A549 (cell line): ENCODE measurements around the gene UVRAG. TPM values are rescaled to one million over a fixed set of nuclear protein-coding genes. Genes with fewer than 3 reads are reported as not detected.

Experiments used
- ATAC-seq, 2 experiments: fragments of 200-7000 bp in 1 of 2; fragments of >200 bp in 1 of 2; cut with Nextera tagmentation in 1 of 2; cut with Tn5 transposase in 1 of 2; 3 replicates each; pipeline versions ENCODE4 v1.8.0 to v1.9.1; 2018 to 2020; ENCODE audit warnings: mild to moderate bottlenecking in 1 of 2, moderate library complexity in 1 of 2
- CTCF ChIA-PET: fragments of 300-600 bp; sonication (Branson Sonifier 250); formaldehyde crosslinking; extraction: SDS; loops from one replicate; lab custom pipeline; 2021; ENCODE audit warnings: antibody characterized with exemption, inconsistent platforms; lab: Yijun Ruan, JAX
- POLR2A ChIA-PET: fragments of 350-600 bp; formaldehyde crosslinking; extraction: SDS; loops from one replicate; lab custom pipeline; 2021; ENCODE audit warnings: antibody characterized with exemption, inconsistent platforms; lab: Yijun Ruan, JAX
- DNase-seq, 2 experiments: peaks; one replicate each; pipeline versions ENCODE4 v3.0.0 to v3.0.0-alpha.2; 2011 to 2016; ENCODE audit warnings: low read depth in 1 of 2, low spot score in 1 of 2
- FAIRE-seq: peaks from 2 replicates; lab custom pipeline; 2011; peaks lifted over from hg19 to GRCh38; lab: Jason Lieb, UNC
- H3K27ac ChIP-seq, 2 experiments: fragments of >200 bp; sonication (Bioruptor Twin); formaldehyde crosslinking; 3 replicates each; pipeline ENCODE4 v1.5.1; 2016 to 2017
- H3K4me1 ChIP-seq: fragments of >200 bp; sonication (Bioruptor Twin); formaldehyde crosslinking; 3 replicates; pipeline ENCODE4 v1.6.1; 2016
- H3K4me2 ChIP-seq: fragments of >200 bp; sonication (Bioruptor Twin); formaldehyde crosslinking; 3 replicates; pipeline ENCODE4 v1.6.1; 2016
- H3K4me3 ChIP-seq: fragments of >200 bp; sonication (Bioruptor Twin); formaldehyde crosslinking; 3 replicates; pipeline ENCODE4 v1.5.1; 2016
- H3K9me3 ChIP-seq: fragments of >200 bp; sonication (Bioruptor Twin); formaldehyde crosslinking; 3 replicates; pipeline ENCODE4 v1.6.1; 2016
- BCL3 ChIP-seq: fragments of >200 bp; sonication (Bioruptor Twin); formaldehyde crosslinking; IDR thresholded peaks from 3 replicates; pipeline ENCODE4 v1.6.1; 2016
- CBX2 ChIP-seq: fragments of 200-600 bp; sonication (generic); IDR thresholded peaks from 2 replicates; pipeline ENCODE4 v1.6.1; 2016; ENCODE audit warnings: low read depth, mild to moderate bottlenecking, borderline replicate concordance
- CBX8 ChIP-seq: fragments of 200-600 bp; sonication (generic); IDR thresholded peaks from 2 replicates; pipeline ENCODE4 v1.6.1; 2016
- CHD4 ChIP-seq: fragments of 200-600 bp; sonication (generic); IDR thresholded peaks from 2 replicates; pipeline ENCODE4 v1.6.1; 2016; ENCODE audit warnings: antibody characterized with exemption, mild to moderate bottlenecking, borderline replicate concordance
- EHF ChIP-seq: fragments of 250-450 bp; sonication (Bioruptor Pico); IDR thresholded peaks from 2 replicates; pipeline ENCODE4 v1.5.0; 2020; ENCODE audit warnings: mild to moderate bottlenecking
- EHMT2 ChIP-seq: fragments of 200-600 bp; sonication (generic); IDR thresholded peaks from 2 replicates; pipeline ENCODE4 v1.6.1; 2016; ENCODE audit warnings: antibody characterized with exemption, low read depth, mild to moderate bottlenecking, moderate library complexity
- FOSL2 ChIP-seq, 2 experiments: fragments of 450-650 bp in 1 of 2; fragments of >200 bp in 1 of 2; sonication (Bioruptor Twin) in 1 of 2; formaldehyde crosslinking; IDR thresholded peaks; 2 replicates each; pipeline versions ENCODE4 v1.5.0 to v1.6.1; 2016 to 2020; ENCODE audit warnings: mild to moderate bottlenecking in 1 of 2, moderate library complexity in 1 of 2
- GATA3 ChIP-seq: IDR thresholded peaks from 2 replicates; pipeline ENCODE4 v1.6.1; 2012; ENCODE audit warnings: borderline replicate concordance
- HDAC2 ChIP-seq: fragments of 200-600 bp; sonication (generic); IDR thresholded peaks from 2 replicates; pipeline ENCODE4 v1.6.1; 2016
- HES2 ChIP-seq: fragments of >200 bp; sonication (Bioruptor Twin); formaldehyde crosslinking; IDR thresholded peaks from 2 replicates; pipeline ENCODE4 v1.6.1; 2016
- HEYL ChIP-seq: fragments of 250-450 bp; sonication (Bioruptor Pico); IDR thresholded peaks from 2 replicates; pipeline ENCODE4 v1.8.0; 2021; ENCODE audit warnings: mild to moderate bottlenecking, moderate library complexity
- HOXA7 ChIP-seq: fragments of 250-450 bp; sonication (Bioruptor Pico); IDR thresholded peaks from 2 replicates; pipeline ENCODE4 v1.5.0; 2020; ENCODE audit warnings: mild to moderate bottlenecking, moderate library complexity
- HOXB5 ChIP-seq: fragments of 250-450 bp; sonication (Bioruptor Pico); IDR thresholded peaks from 2 replicates; pipeline ENCODE4 v1.5.0; 2020; ENCODE audit warnings: mild to moderate bottlenecking, moderate library complexity
- JUN ChIP-seq, 2 experiments: fragments of >200 bp; sonication (Bioruptor Twin); formaldehyde crosslinking; IDR thresholded peaks; 2 replicates in 1 of 2; 3 replicates in 1 of 2; pipeline ENCODE4 v1.6.1; 2016 to 2017
- KDM1A ChIP-seq: fragments of 200-600 bp; sonication (generic); IDR thresholded peaks from 2 replicates; pipeline ENCODE4 v1.6.1; 2016; ENCODE audit warnings: low read depth, mild to moderate bottlenecking
- MAFK ChIP-seq: fragments of 450-650 bp; IDR thresholded peaks from 2 replicates; pipeline ENCODE4 v1.6.1; 2014; ENCODE audit not compliant: partially characterized antibody
- POLR2AphosphoS2 ChIP-seq: conservative IDR thresholded peaks from 2 replicates; pipeline ENCODE4 v1.6.1; 2012; ENCODE audit warnings: low read length, improper control_type of control experiment, inconsistent platforms
- RCOR1 ChIP-seq: fragments of 150-350 bp; IDR thresholded peaks from 2 replicates; pipeline ENCODE4 v1.6.1; 2014; ENCODE audit warnings: antibody characterized with exemption, low read length, low read depth
- REST ChIP-seq: fragments of 200-600 bp; sonication (generic); IDR thresholded peaks from 2 replicates; pipeline ENCODE4 v1.6.1; 2016; ENCODE audit warnings: antibody characterized with exemption, mild to moderate bottlenecking, moderate library complexity
- RNF2 ChIP-seq: fragments of 200-600 bp; sonication (generic); IDR thresholded peaks from 2 replicates; pipeline ENCODE4 v1.6.1; 2016; ENCODE audit warnings: low read depth, mild to moderate bottlenecking, antibody characterized with exemption, moderate library complexity, borderline replicate concordance
- TP53 ChIP-seq: fragments of 250-450 bp; sonication (Bioruptor Pico); IDR thresholded peaks from 2 replicates; pipeline ENCODE4 v1.5.0; 2021; ENCODE audit warnings: mild to moderate bottlenecking, moderate library complexity
- ZC3H11A ChIP-seq: fragments of 450-650 bp; IDR thresholded peaks from 2 replicates; pipeline ENCODE4 v1.6.1; 2014; ENCODE audit warnings: antibody characterized with exemption, mild to moderate bottlenecking
- ZNF302 ChIP-seq: fragments of 250-450 bp; sonication (Bioruptor Pico); IDR thresholded peaks from 2 replicates; pipeline ENCODE4 v1.9.0; 2021; ENCODE audit warnings: inconsistent platforms, mild to moderate bottlenecking, moderate library complexity
- WGBS: methylation state at CpG from one replicate; pipeline ENCODE4 v1.1.6; 2017; ENCODE audit errors: missing lambda C conversion rate; 5-methylcytosine and 5-hydroxymethylcytosine counted together
- polyA plus RNA-seq, 4 experiments: library from polyadenylated mRNA; depleted of rRNA in 3 of 4; stranded (reverse); fragments of >200 nt; fragmentation: RNase III in 1 of 4; extraction: RNeasy Plus Mini Kit Qiagen cat#74134 plus additional on column Dnase treatment in 1 of 4; gene quantifications; 2 replicates in 3 of 4; 3 replicates in 1 of 4; pipeline ENCODE4 v1.2.3, GENCODE V29; 2011 to 2017
- TF ChIP-seq, protein P1 (sequence below): fragments of >200 bp; sonication (Bioruptor Twin); formaldehyde crosslinking; IDR thresholded peaks from 3 replicates; pipeline ENCODE4 v1.5.1; 2016

Gene UVRAG
- polyA plus RNA-seq, 2 of the 4 experiments (the other 2 are of a cell fraction) = 6.1 to 14.1 TPM

DNA sequence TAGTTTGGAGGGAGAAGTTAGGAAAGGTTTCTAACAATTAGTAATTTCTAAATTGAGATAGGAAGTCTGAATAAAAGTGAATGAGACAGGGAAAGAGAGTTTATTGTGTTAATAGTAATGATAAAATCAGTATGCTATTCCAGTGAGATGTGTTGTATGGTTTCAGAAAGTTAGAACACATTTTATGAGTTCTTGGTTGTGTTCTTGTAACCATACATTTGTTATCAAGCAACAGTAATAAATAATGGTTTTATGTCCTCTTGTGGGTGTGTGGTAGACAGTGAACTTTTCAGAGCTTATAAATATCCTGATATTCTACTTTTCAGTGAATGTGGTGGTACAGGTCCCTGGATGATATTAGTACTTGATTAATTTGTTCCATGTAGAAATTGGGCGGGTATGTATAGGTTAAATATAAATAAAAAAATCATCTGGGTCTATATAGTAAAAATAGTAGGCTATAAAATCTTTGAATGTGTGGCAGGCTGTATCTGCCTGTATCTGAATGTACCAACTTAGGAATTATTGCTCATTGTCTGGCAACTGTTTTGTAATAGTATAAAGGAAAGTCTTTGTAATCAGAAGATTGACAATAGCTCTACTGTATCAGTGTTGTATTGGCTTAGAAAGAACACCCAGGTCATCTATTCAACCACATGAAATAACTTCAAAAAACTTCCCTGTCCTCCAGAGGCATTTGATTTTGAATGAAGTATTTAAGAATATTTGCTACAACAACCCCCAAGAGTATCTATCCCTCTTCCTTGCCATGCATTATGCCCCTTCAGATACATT, 54.8 kb downstream of the UVRAG start:
- Histone ChIP-seq H3K4me3 (no peak overlapping the region), H3K4me2 (no peak overlapping the region), H3K9me3 (no peaks in the 10 kb centered on the region), H3K27ac (no peak overlapping the region), H3K4me1 (no peaks in the 10 kb centered on the region)
- ATAC-seq = no peak
- no peak for DNase-seq
- ChIA-PET CTCF (interaction anchor here (0.6 to 4.7 kb wide), 7 partner anchors 15 to 164 kb away, joined by 3 to 46 read pairs (median 11); no protein-coding TSS in a partner anchor), POLR2A (no interaction called here)
- no peak for FAIRE-seq
- TF ChIP-seq CBX2 (no peak), TP53 (CRISPR knock-in tag) (no peak), RCOR1 (no peak), KDM1A (no peak), MAFK (no peak), POLR2AphosphoS2 (no peak), RNF2 (no peak)
- WGBS = 96% methylated on average over 1 of the region's 1 CpG

GRCh38 chr11:75872887-75873416, 57.9 kb downstream of the UVRAG start:
- Histone ChIP-seq H3K4me3 (no peak overlapping the region), H3K9me3 (no peaks in the 10 kb centered on the region), H3K27ac (no peak overlapping the region), H3K4me1 (no peaks in the 10 kb centered on the region), H3K4me2 (no peak overlapping the region)
- no peak for ATAC-seq
- POLR2A ChIA-PET = no interaction called here
- WGBS = 68% methylated on average over 5 of the region's 5 CpGs
- TF ChIP-seq, protein P1, sequence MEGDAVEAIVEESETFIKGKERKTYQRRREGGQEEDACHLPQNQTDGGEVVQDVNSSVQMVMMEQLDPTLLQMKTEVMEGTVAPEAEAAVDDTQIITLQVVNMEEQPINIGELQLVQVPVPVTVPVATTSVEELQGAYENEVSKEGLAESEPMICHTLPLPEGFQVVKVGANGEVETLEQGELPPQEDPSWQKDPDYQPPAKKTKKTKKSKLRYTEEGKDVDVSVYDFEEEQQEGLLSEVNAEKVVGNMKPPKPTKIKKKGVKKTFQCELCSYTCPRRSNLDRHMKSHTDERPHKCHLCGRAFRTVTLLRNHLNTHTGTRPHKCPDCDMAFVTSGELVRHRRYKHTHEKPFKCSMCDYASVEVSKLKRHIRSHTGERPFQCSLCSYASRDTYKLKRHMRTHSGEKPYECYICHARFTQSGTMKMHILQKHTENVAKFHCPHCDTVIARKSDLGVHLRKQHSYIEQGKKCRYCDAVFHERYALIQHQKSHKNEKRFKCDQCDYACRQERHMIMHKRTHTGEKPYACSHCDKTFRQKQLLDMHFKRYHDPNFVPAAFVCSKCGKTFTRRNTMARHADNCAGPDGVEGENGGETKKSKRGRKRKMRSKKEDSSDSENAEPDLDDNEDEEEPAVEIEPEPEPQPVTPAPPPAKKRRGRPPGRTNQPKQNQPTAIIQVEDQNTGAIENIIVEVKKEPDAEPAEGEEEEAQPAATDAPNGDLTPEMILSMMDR = no peak
- TF ChIP-seq ZNF302 (CRISPR knock-in tag) (no peak), GATA3 (no peak), EHMT2 (no peak), KDM1A (no peak), HOXA7 (CRISPR knock-in tag) (no peak), HES2 (no peak), JUN (IDR thresholded peaks at IDR 0.05) (no peak)
- no peak for FAIRE-seq
- CTCF ChIA-PET = interaction anchor here (0.6 to 3.2 kb wide), 6 partner anchors 70 to 1088 kb away, joined by 3 to 12 read pairs (median 3); no protein-coding TSS in a partner anchor
- no peak for DNase-seq

DNA sequence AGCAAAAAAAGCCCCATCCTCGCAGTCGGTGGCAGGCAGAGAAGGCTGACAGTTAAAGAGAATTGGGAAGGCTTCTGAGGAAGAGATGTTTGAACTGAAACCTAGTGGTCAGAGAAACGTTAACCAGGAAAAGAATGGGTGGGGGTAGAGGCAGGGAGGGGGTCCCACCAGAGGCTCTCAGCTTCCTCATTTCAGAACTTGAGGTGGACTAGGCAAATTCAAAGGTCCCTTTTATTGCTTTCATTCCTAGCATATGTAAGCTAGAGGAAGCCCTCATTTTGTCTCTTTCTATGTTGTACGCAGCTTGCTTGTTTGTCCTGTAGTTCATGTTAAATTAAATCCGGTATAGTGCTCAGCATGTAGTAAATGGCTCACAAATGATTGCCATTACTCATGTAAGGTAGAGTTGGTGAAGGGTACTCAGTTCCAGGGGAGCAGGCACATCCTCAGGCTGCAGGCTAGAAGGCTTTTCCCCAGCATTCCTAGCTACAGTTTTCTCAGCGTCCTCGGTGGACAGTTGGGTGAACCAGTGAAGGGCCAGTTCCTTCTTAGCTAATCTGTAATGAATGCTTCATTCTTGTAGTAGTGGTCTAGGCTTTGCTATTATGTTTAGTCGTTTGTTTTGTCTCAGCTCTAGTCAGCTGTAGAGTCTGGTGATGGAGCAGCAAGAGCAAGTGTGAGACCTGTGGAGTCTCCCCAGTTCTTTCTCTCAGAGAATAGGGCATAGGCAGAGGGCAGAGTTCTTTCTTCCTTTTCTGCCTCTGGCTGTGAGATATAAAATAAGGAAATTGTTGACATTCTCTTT, 58.6 kb downstream of the UVRAG start:
- Histone ChIP-seq H3K4me1 (no peaks in the 10 kb centered on the region), H3K4me3 (no peak overlapping the region), H3K9me3 (no peaks in the 10 kb centered on the region), H3K27ac (no peak overlapping the region), H3K4me2 (no peak overlapping the region)
- WGBS = 82% methylated on average over 8 of the region's 8 CpGs
- ATAC-seq (no peak), FAIRE-seq (no peak), DNase-seq (no peak)
- ChIA-PET CTCF (interaction anchor here (0.8 to 3.2 kb wide), 6 partner anchors 70 to 334 kb away, joined by 3 to 12 read pairs (median 3); no protein-coding TSS in a partner anchor), POLR2A (no interaction called here)
- TF ChIP-seq KDM1A (no peak), EHMT2 (no peak), EHF (CRISPR knock-in tag) (no peak), ZC3H11A (no peak), CBX8 (no peak), CHD4 (no peak), FOSL2 (IDR thresholded peaks at IDR 0.05) (no peak), FOSL2 (CRISPR knock-in tag; IDR thresholded peaks at IDR 0.05) (no peak), HDAC2 (no peak), BCL3 (no peak), HOXB5 (CRISPR knock-in tag) (no peak), RNF2 (no peak), HEYL (no peak), REST (no peak)
